ENCODE data around the gene SALL4.
"Not testable (repeated sequence)": the region's sequence is repeated elsewhere in the genome, so short reads cannot be mapped to it uniquely, and the experiment has no call there.

SALL4 gene

DNA sequence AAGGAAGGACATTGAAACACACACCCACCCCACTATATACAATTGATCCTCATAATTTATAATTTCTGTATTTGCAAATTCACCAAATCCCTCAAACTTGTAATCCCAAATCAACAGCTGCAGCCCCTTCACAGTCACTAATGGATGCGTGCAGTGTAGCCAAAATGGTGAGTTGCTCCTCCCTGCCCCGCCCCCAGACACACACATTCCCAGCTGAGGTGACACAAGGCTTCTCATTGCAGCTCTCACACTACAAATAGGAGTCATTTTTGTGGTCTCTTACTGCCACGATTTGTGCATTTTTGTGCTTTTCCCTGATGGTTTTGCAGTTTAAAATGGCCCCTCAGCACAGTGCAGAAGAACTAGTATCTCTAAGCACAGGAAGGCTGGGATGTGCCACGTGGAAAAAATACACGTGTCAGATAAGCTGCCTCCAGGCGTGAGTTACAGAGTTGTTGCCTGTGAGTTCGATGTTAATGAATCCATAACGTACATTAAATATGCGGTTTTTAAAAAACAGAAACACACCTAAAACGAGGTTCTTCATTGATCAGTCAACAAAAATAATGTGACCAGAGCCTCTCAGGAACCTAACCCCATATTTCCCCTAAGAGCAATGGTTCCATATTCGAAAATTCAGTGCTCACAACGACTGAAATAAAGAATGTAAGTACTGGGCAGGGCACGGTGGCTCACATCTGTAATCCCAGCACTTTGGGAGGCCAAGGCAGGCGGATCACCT lies 42.4 kb downstream of the SALL4 start:
- in situ Hi-C loops (cut with HindIII; ENCODE audit: low sequenced_read_pairs): no loop called here
- TF ChIP-seq, protein P1, sequence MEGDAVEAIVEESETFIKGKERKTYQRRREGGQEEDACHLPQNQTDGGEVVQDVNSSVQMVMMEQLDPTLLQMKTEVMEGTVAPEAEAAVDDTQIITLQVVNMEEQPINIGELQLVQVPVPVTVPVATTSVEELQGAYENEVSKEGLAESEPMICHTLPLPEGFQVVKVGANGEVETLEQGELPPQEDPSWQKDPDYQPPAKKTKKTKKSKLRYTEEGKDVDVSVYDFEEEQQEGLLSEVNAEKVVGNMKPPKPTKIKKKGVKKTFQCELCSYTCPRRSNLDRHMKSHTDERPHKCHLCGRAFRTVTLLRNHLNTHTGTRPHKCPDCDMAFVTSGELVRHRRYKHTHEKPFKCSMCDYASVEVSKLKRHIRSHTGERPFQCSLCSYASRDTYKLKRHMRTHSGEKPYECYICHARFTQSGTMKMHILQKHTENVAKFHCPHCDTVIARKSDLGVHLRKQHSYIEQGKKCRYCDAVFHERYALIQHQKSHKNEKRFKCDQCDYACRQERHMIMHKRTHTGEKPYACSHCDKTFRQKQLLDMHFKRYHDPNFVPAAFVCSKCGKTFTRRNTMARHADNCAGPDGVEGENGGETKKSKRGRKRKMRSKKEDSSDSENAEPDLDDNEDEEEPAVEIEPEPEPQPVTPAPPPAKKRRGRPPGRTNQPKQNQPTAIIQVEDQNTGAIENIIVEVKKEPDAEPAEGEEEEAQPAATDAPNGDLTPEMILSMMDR (IDR thresholded peaks at IDR 0.05; ENCODE audit: low read depth, low read length): no peak

DNA sequence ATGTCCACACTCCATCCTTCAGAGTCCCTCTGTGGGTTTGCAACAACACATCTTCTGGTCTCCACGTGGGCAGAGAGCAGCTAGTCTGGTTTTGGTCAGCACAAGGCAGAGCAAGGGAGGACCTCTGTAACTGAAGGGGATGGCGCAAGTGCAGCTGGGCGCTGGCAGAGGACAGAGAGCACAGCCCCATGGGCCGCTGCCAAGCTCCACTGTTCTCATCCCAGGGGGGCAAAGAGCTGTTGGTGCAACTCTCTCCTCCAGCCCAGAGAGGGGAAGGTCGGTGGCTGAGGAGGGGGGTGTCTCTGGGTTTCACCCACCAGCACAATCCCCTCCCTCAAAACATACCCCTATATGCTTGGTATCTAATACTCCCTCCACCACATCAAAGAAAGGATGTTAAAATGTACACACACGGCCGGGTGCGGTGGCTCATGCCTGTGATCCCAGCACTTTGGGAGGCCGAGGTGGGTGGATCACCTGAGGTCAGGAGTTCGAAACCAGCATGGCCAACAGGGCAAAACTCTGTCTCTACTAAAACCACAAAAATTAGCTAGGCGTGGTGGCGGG lies 43.3 kb downstream of the SALL4 start:
- no peak for DNase-seq (ENCODE audit: low read depth, low spot score)
- TF ChIP-seq, protein P1 (IDR thresholded peaks at IDR 0.05; ENCODE audit: low read depth, low read length): no peak
- in situ Hi-C loops (cut with HindIII; ENCODE audit: low sequenced_read_pairs): no loop called here
- no peak overlapping the region for H3K4me3 ChIP-seq (ENCODE audit: low read depth, low read length)

More for the DNA sequence above, 42.4 kb downstream of the SALL4 start:
- no peak overlapping the region for H3K4me3 ChIP-seq (ENCODE audit: low read depth, low read length)
- DNase-seq (ENCODE audit: low read depth, low spot score): no peak

DNA sequence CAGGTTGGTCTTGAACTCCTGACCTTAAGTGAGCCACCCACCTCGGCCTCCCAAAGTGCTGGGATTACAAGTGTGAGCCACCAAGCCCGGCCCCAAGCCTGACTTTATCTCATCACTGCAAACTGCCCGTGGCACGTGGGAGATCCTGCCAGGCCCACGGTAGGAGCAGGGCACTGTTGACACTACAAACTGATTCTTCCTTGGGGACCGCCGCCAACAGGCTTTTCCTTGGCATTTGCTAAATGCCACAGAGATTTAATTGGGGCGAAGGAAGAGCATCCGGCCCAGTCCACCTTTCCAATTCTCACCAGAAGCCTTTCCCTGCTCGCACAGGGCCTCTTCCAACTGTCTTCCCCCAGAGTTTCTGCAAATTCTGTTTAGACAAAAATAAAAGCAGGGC lies 45.1 kb downstream of the SALL4 start:
- DNase-seq (ENCODE audit: low read depth, low spot score): no peak
- TF ChIP-seq, protein P1 (IDR thresholded peaks at IDR 0.05; ENCODE audit: low read depth, low read length): no peak
- H3K4me3 ChIP-seq (ENCODE audit: low read depth, low read length): no peak overlapping the region
- in situ Hi-C loops (cut with HindIII; ENCODE audit: low sequenced_read_pairs): no loop called here

DNA sequence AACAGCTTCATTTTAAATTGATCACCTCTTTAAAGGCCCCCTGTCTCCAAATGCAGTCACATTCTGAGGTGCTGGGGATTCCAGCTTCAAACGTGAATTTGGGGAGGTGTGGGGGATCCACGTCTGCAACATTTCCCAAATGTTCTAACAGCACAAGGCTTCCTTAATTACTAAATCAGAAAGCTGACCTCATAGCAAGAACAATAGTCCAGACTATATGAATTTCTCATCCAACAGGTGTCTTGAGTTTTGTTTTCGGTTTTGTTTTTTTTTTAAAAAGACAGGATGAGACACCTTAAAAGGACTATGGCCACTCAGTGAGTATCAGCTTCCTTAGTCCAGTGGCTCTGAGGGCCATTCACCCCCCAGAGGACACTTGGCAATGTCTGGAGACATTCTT lies 45.7 kb downstream of the SALL4 start:
- in situ Hi-C loops (cut with HindIII; ENCODE audit: low sequenced_read_pairs): no loop called here
- TF ChIP-seq, protein P1 (IDR thresholded peaks at IDR 0.05; ENCODE audit: low read depth, low read length): no peak
- no peak for DNase-seq (ENCODE audit: low read depth, low spot score)
- no peak overlapping the region for H3K4me3 ChIP-seq (ENCODE audit: low read depth, low read length)

DNA sequence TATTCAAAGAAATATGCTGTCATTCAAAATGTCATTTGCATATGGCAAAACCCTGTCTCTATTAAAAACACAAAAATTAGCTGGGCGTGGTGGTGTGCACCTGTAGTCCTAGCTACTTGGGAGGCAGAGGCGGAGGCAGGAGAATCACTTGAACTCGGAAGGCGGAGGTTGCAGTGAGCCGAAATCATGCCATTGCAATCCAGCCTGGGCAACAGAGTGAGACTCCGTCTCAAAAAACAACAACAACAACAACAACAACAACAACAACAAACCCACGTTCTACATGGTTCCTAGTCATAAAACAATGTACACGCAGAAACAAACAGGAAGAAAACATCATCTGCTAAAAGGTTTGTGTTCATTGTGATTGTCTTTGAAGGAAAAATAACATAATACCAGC lies 49.1 kb downstream of the SALL4 start:
- in situ Hi-C loops (cut with HindIII; ENCODE audit: low sequenced_read_pairs); H3K4me3 ChIP-seq (ENCODE audit: low read depth, low read length); DNase-seq (ENCODE audit: low read depth, low spot score): not testable (repeated sequence)

DNA sequence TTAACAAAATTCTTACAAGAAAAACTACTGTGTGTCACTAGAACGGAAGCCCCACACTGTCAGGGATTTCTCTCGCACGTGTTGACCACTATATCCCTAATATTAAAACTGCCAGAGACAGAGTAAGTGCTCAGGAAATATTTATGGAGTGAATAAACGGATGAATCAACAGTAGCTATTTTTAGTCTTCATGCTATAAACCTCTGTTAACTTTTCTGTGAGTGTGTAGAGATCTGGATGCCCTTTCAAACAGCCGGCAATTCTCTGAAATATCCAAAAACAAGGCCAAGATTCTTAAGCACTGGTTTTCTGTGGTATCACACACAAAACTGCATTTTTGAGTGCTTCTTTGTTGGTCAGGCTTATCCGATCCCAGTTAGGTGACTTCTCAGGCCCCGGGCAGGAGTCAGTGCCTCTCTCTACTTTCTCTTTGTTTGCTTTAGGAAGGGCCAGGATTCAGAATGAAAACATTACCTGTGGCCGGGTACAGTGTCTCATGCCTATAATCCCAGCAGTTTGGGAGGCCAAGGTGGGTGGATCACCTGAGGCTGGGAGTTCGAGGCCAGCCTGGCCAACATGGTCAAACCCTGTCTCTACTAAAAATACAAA lies 49.9 kb downstream of the SALL4 start:
- TF ChIP-seq, protein P1 (IDR thresholded peaks at IDR 0.05; ENCODE audit: low read depth, low read length): no peak
- in situ Hi-C loops (cut with HindIII; ENCODE audit: low sequenced_read_pairs): no loop called here
- peak; percentile 87 for DNase-seq (ENCODE audit: low read depth, low spot score)
- H3K4me3 ChIP-seq (ENCODE audit: low read depth, low read length): no peak overlapping the region

DNA sequence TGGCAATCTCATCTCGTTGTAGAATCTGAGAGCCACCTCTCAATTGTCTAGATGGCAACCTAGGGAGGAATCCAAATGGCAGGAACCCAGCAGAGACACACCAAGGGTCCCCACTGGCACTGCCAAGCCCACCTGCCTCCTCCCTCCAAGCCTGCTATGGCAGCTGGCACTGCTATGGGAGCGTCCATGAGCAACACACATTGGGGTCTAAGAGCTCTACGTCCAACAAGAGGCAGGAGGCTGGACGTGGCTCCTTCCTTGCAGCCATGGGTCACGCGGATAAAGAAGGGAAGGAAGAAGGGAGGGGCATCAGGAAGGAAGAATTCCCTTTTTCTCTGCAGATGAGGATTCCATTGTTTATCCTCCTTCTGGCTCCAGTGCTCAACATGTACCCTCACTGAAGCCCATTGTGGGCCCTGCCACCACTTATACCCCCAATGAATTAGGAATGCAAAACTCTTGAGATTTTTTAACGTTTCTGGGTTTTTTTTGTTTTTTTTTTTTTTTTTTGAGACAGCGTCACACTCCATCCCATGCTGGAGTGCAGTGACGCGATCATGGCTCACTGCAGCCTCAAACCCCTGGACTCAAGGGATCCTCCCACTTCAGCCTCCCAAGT lies 51.4 kb downstream of the SALL4 start:
- TF ChIP-seq, protein P1 (IDR thresholded peaks at IDR 0.05; ENCODE audit: low read depth, low read length): no peak
- no peak overlapping the region for H3K4me3 ChIP-seq (ENCODE audit: low read depth, low read length)
- no peak for DNase-seq (ENCODE audit: low read depth, low spot score)
- in situ Hi-C loops (cut with HindIII; ENCODE audit: low sequenced_read_pairs): no loop called here
